ENCODE data around the gene SLCO3A1. TPM values are rescaled to one million over a fixed set of nuclear protein-coding genes. Genes with fewer than 3 reads are reported as not detected.

Gene SLCO3A1
- total RNA-seq, 2 donors from 2014 or later, result 7.2 to 11.4 TPM

DNA sequence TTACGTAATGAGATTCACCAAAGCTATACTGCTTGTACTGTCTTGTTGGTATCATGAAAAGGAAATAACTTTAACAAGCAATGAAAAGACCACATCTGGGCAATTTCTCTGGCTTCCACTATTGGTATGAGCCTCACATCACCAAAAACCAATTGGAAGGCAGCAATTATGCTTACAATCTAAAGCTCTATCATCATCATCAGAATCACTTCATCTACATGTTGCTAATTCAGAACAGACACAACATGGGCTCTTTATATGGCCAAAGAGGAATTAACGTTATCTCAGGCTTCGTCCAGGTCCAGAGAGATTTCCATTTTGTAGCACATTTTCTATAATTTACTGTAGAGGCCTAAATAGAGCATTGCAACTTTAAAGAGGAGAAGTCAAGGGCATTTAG lies 36.6 kb upstream of the SLCO3A1 start:
- TF ChIP-seq, protein P1, sequence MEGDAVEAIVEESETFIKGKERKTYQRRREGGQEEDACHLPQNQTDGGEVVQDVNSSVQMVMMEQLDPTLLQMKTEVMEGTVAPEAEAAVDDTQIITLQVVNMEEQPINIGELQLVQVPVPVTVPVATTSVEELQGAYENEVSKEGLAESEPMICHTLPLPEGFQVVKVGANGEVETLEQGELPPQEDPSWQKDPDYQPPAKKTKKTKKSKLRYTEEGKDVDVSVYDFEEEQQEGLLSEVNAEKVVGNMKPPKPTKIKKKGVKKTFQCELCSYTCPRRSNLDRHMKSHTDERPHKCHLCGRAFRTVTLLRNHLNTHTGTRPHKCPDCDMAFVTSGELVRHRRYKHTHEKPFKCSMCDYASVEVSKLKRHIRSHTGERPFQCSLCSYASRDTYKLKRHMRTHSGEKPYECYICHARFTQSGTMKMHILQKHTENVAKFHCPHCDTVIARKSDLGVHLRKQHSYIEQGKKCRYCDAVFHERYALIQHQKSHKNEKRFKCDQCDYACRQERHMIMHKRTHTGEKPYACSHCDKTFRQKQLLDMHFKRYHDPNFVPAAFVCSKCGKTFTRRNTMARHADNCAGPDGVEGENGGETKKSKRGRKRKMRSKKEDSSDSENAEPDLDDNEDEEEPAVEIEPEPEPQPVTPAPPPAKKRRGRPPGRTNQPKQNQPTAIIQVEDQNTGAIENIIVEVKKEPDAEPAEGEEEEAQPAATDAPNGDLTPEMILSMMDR (conservative IDR thresholded peaks at IDR 0.05), result no peak
- Histone ChIP-seq H3K36me3 (ENCODE audit: control insufficient read depth, insufficient read depth, low read length) (no peaks in the 10 kb centered on the region), H3K27me3 (ENCODE audit: control insufficient read depth, insufficient read depth, low read length, poor library complexity, severe bottlenecking) (no peaks in the 10 kb centered on the region), H3K27ac (ENCODE audit: low read depth, low read length) (no peak overlapping the region), H3K4me1 (ENCODE audit: control insufficient read depth, insufficient read depth, low read length) (no peaks in the 10 kb centered on the region), H3K9ac (ENCODE audit: extremely low read depth, low read length, poor library complexity, severe bottlenecking) (no peak overlapping the region), H3K4me3 (ENCODE audit: low read length) (no peak overlapping the region), H3K9me3 (ENCODE audit: control insufficient read depth, low read length) (peaks cover 8% of the 10 kb centered on the region)
- no peak overlapping the region for H3K4me3 Mint-ChIP-seq
- H3K27me3 Mint-ChIP-seq (ENCODE audit: insufficient read depth), result no peaks in the 10 kb centered on the region
- no peaks in the 10 kb centered on the region for H3K36me3 Mint-ChIP-seq (ENCODE audit: low read depth)
- peaks cover 10% of the 10 kb centered on the region for H3K9me3 Mint-ChIP-seq
- 91% methylated on average over 3 of the region's 3 CpGs; no CpG with 5 or more reads in 1 of the 2 experiments for WGBS, 2 experiments (ENCODE audit: insufficient coverage in 1 of 2, insufficient read length in 1 of 2)
- DNase-seq, result no peak
- no peak overlapping the region for H3K27ac Mint-ChIP-seq
- no peaks in the 10 kb centered on the region for H3K4me1 Mint-ChIP-seq

DNA sequence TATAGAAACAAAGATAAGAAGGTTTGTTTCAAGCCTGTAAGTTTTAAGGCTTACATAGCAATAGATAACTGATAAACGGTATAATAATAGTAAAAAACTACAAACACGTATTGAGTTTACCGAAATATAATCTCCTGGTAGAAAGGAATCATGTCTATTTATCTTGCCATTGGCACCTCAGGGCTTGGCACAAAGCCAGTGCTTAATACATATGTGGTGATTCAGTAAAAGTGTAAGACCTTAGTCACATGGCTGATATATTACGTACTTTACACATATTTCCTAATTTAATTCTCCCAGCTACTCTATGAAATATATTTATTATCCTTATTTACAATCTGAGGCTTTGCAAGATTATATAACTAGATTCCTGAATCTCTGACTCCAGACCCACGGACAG lies 32.0 kb upstream of the SLCO3A1 start:
- Histone ChIP-seq H3K27me3 (ENCODE audit: control insufficient read depth, insufficient read depth, low read length, poor library complexity, severe bottlenecking) (no peaks in the 10 kb centered on the region), H3K27ac (ENCODE audit: low read depth, low read length) (no peak overlapping the region), H3K4me3 (ENCODE audit: low read length) (no peak overlapping the region), H3K4me1 (ENCODE audit: control insufficient read depth, insufficient read depth, low read length) (no peaks in the 10 kb centered on the region), H3K36me3 (ENCODE audit: control insufficient read depth, insufficient read depth, low read length) (no peaks in the 10 kb centered on the region), H3K9me3 (ENCODE audit: control insufficient read depth, low read length) (no peaks in the 10 kb centered on the region), H3K9ac (ENCODE audit: extremely low read depth, low read length, poor library complexity, severe bottlenecking) (no peak overlapping the region)
- no peak overlapping the region for H3K27ac Mint-ChIP-seq
- WGBS, 2 experiments (ENCODE audit: insufficient coverage in 1 of 2, insufficient read length in 1 of 2), result 96% methylated on average over 4 of the region's 5 CpGs
- no peaks in the 10 kb centered on the region for H3K36me3 Mint-ChIP-seq (ENCODE audit: low read depth)
- no peak overlapping the region for H3K4me3 Mint-ChIP-seq
- no peaks in the 10 kb centered on the region for H3K4me1 Mint-ChIP-seq
- TF ChIP-seq, protein P1 (conservative IDR thresholded peaks at IDR 0.05), result no peak
- no peak for DNase-seq
- H3K9me3 Mint-ChIP-seq, result no peaks in the 10 kb centered on the region
- no peaks in the 10 kb centered on the region for H3K27me3 Mint-ChIP-seq (ENCODE audit: insufficient read depth)

DNA sequence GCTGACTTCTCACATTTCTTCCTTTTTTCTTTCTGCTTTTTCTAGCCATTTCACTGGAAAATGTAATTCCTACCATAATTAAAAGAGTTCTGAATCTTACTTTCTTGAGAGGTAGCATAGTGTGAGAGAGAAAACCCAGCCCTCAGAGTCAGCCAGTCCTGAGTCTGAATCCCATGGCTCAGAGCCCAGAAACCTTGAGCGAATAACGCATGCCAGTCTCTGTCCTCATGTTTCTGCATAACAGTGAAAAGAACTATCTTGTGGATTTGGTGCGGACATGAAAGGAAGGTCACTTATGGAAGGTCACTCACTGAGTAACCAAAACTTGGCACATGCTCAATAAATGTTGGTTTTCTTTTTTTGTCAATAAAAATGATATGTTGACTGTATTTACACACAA lies 29.3 kb upstream of the SLCO3A1 start:
- no peak overlapping the region for H3K27ac ChIP-seq (ENCODE audit: low read depth, low read length)
- no peaks in the 10 kb centered on the region for H3K4me1 Mint-ChIP-seq
- H3K4me3 ChIP-seq (ENCODE audit: low read length), result no peak overlapping the region
- no peaks in the 10 kb centered on the region for H3K9me3 ChIP-seq (ENCODE audit: control insufficient read depth, low read length)
- H3K36me3 Mint-ChIP-seq (ENCODE audit: low read depth), result no peaks in the 10 kb centered on the region
- no peak overlapping the region for H3K27ac Mint-ChIP-seq
- no peak for DNase-seq
- no peaks in the 10 kb centered on the region for H3K27me3 ChIP-seq (ENCODE audit: control insufficient read depth, insufficient read depth, low read length, poor library complexity, severe bottlenecking)
- H3K4me3 Mint-ChIP-seq, result no peak overlapping the region
- H3K36me3 ChIP-seq (ENCODE audit: control insufficient read depth, insufficient read depth, low read length), result no peaks in the 10 kb centered on the region
- H3K4me1 ChIP-seq (ENCODE audit: control insufficient read depth, insufficient read depth, low read length), result no peaks in the 10 kb centered on the region
- no peak overlapping the region for H3K9ac ChIP-seq (ENCODE audit: extremely low read depth, low read length, poor library complexity, severe bottlenecking)
- H3K9me3 Mint-ChIP-seq, result no peaks in the 10 kb centered on the region
- TF ChIP-seq, protein P1 (conservative IDR thresholded peaks at IDR 0.05), result no peak
- WGBS, 2 experiments (ENCODE audit: insufficient coverage in 1 of 2, insufficient read length in 1 of 2), result 74% methylated on average over 3 of the region's 3 CpGs; no CpG with 5 or more reads in 1 of the 2 experiments
- H3K27me3 Mint-ChIP-seq (ENCODE audit: insufficient read depth), result no peaks in the 10 kb centered on the region

All from endodermal cell (in vitro differentiated cells).